ENCODE measurements around the gene ZNF808. TPM values are rescaled to one million over a fixed set of nuclear protein-coding genes. Genes with fewer than 3 reads are reported as not detected.
A peak's percentile ranks its signal among the peaks of the same experiment; 100 is the strongest.
"Not testable (repeated sequence)": the region's sequence is repeated elsewhere in the genome, so short reads cannot be mapped to it uniquely, and the experiment has no call there.

ZNF808 gene
- total RNA-seq, 5 donors from 2014 or later (not counting 1 experiment from before 2014, with no cell fraction given): 26.5 to 46.7 (median 41.3) TPM

DNA sequence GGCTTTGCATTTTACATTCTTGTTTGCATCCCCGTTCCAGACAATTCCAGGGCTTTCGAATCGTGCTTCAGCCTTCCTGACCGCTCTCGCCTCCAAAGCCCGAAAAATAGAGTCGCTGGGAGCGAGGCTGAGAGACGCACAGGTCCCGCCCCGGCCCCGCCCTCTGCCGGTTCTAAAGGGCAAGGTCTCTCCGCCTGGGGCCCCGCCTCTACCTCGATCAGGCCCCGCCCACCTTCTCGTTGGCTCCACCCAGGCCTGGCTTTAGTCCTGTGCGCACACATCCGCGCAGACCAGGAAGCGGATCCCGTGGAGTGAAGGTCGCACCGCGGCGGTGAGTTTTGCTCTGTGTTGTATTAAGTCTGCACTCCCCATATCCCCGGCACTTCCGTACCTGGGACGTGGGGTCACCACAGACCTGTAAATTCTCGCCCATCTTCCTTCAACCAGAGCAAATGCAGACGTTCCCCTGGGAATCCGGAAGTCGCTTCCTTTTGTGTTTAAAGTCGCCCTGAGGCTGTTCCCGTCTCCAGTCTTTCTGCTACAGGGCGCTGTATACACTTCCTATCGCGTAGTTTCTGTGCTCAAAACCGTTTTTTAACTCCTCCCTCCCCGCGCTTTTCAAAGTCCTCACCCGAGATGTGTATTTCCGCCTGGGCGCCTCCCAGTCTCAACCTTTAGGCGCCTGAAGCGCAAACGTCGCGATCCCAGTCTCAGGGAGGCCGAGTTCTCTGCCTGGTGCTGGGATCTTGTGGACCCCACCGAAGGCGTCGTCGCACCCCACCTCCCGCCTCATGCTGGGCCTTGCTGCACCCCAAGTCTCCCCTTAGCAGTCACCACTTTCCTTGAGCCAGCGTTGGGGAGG, 42.8 kb downstream of the ZNF808 start, which contains the start of gene ZNF701:
Gene ZNF701 (plus strand): TSS at position 288 of the 862 bp plus-strand sequence. CDS start 3,861 bp downstream, outside the sequence.
- H3K27me3 Mint-ChIP-seq: no peaks in the 10 kb centered on the region
- Histone ChIP-seq H3K4me3 (ENCODE audit: control insufficient read depth in 1 of 2, extremely low read depth in 1 of 2, low read length in 1 of 2) (peak within 1 kb of the TSS; percentile 65 to 84), H3K4me1 (ENCODE audit: control insufficient read depth in 1 of 2, extremely low read depth in 1 of 2, insufficient read depth in 2 of 2, low read length in 2 of 2) (peaks cover 7 to 16% of the 10 kb centered on the region in 2 experiments), H3K27me3 (replicated peaks in 1 of 2; ENCODE audit: control insufficient read depth in 2 of 2, extremely low read depth in 1 of 2, insufficient read depth in 2 of 2, low read length in 1 of 2) (no peaks in the 10 kb centered on the region), H3K9me3 (no peaks in the 10 kb centered on the region), H3K27ac (ENCODE audit: low read length) (peak within 1 kb of the TSS; percentile 64), H3K36me3 (ENCODE audit: control insufficient read depth in 2 of 2, extremely low read depth in 1 of 2, insufficient read depth in 1 of 2, low read length in 1 of 2) (peaks cover 10 to 23% of the 10 kb centered on the region in 2 donors)
- ATAC-seq (replicated peaks in 1 of 4): peak; percentile 95 to 99 (median 98)
- DNase-seq: peak; percentile 85 to 99 (median 93)
- POLR2A ChIA-PET: no interaction called here
- peak within 1 kb of the TSS; percentile 91 for H3K27ac Mint-ChIP-seq
- H3K9me3 Mint-ChIP-seq: peaks cover 0 to 36% (median 29%) of the 10 kb centered on the region in 3 donors
- H3K4me1 Mint-ChIP-seq: peaks cover 26 to 43% (median 34%) of the 10 kb centered on the region in 3 donors
- CTCF ChIA-PET: no interaction called here
- 1% methylated on average over 49 of the region's 57 CpGs for WGBS (ENCODE audit: insufficient coverage)
- H3K36me3 Mint-ChIP-seq: peaks cover 58% of the 10 kb centered on the region
- H3K4me3 Mint-ChIP-seq: peak within 1 kb of the TSS; percentile 87 to 97 (median 90)

- peaks cover 65% of the 10 kb centered on the region for H3K36me3 Mint-ChIP-seq
- Histone ChIP-seq H3K36me3 (ENCODE audit: control insufficient read depth in 2 of 2, extremely low read depth in 1 of 2, insufficient read depth in 1 of 2, low read length in 1 of 2) (peaks cover 12 to 36% of the 10 kb centered on the region in 2 donors), H3K4me1 (ENCODE audit: control insufficient read depth in 1 of 2, extremely low read depth in 1 of 2, insufficient read depth in 2 of 2, low read length in 2 of 2) (no peaks in the 10 kb centered on the region), H3K9me3 (peaks cover 10% of the 10 kb centered on the region), H3K27me3 (replicated peaks in 1 of 2; ENCODE audit: control insufficient read depth in 2 of 2, extremely low read depth in 1 of 2, insufficient read depth in 2 of 2, low read length in 1 of 2) (no peaks in the 10 kb centered on the region), H3K4me3 (ENCODE audit: control insufficient read depth in 1 of 2, extremely low read depth in 1 of 2, low read length in 1 of 2) (peak overlapping the region in 1 of 2 donors; percentile 10), H3K27ac (ENCODE audit: low read length) (no peak overlapping the region)
- no peak overlapping the region for H3K27ac Mint-ChIP-seq
- peaks cover 7 to 38% (median 33%) of the 10 kb centered on the region in 3 donors for H3K9me3 Mint-ChIP-seq
- 96% methylated on average over 30 of the region's 39 CpGs for WGBS (ENCODE audit: insufficient coverage)
- peaks cover 0 to 3% (median 0%) of the 10 kb centered on the region in 3 donors for H3K4me1 Mint-ChIP-seq
- CTCF ChIA-PET: no interaction called here
- no peak overlapping the region for H3K4me3 Mint-ChIP-seq
- POLR2A ChIA-PET: no interaction called here
- no peaks in the 10 kb centered on the region for H3K27me3 Mint-ChIP-seq
- ATAC-seq (replicated peaks in 1 of 4) (no peak), DNase-seq (no peak)
Measured at GRCh38 chr19:52584736-52585440, 57.4 kb downstream of the ZNF808 start.

DNA sequence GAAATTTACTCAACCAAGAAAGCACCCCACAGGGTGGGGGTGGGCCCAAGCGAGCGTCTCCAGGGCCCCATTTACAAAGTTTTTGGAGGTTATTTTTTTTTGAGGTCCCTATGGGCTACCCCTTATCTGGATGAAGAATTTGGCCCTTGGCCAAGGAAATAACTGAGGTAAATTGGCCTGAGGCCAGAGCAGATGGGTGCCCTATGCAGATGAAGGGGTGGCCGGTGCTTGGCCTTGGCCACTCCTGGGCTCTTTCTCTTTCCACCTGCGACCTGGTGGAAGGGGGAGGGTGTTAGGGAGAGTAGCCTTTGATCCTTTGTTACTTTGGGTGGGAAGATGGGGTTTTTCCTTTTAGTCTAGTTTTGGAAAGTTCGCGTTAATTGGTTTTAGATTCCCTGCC, 58.1 kb downstream of the ZNF808 start:
- ATAC-seq (replicated peaks in 1 of 4) (no peak), DNase-seq (no peak)
- WGBS (ENCODE audit: insufficient coverage): 100% methylated on average over 3 of the region's 6 CpGs
- Mint-ChIP-seq H3K27ac (no peak overlapping the region), H3K4me1 (peaks cover 0 to 3% (median 0%) of the 10 kb centered on the region in 3 donors), H3K36me3 (peaks cover 67% of the 10 kb centered on the region), H3K27me3 (no peaks in the 10 kb centered on the region), H3K4me3 (no peak overlapping the region), H3K9me3 (peaks cover 7 to 38% (median 36%) of the 10 kb centered on the region in 3 donors)
- Histone ChIP-seq H3K27ac (ENCODE audit: low read length) (no peak overlapping the region), H3K27me3 (replicated peaks in 1 of 2; ENCODE audit: control insufficient read depth in 2 of 2, extremely low read depth in 1 of 2, insufficient read depth in 2 of 2, low read length in 1 of 2) (no peaks in the 10 kb centered on the region), H3K4me1 (ENCODE audit: control insufficient read depth in 1 of 2, extremely low read depth in 1 of 2, insufficient read depth in 2 of 2, low read length in 2 of 2) (no peaks in the 10 kb centered on the region), H3K36me3 (ENCODE audit: control insufficient read depth in 2 of 2, extremely low read depth in 1 of 2, insufficient read depth in 1 of 2, low read length in 1 of 2) (peaks cover 11 to 29% of the 10 kb centered on the region in 2 donors), H3K9me3 (peaks cover 10% of the 10 kb centered on the region), H3K4me3 (ENCODE audit: control insufficient read depth in 1 of 2, extremely low read depth in 1 of 2, low read length in 1 of 2) (no peak overlapping the region)
- ChIA-PET CTCF (no interaction called here), POLR2A (no interaction called here)

- WGBS (ENCODE audit: insufficient coverage): no CpG with 5 or more reads among the region's 5 CpGs
- DNase-seq: peak in 2 of 35 experiments; percentile 2 to 17
- Mint-ChIP-seq H3K4me3 (no peak overlapping the region), H3K27ac (no peak overlapping the region), H3K27me3 (no peaks in the 10 kb centered on the region), H3K36me3 (peaks cover 59% of the 10 kb centered on the region), H3K4me1 (peaks cover 0 to 3% (median 0%) of the 10 kb centered on the region in 3 donors), H3K9me3 (peaks cover 3 to 12% (median 12%) of the 10 kb centered on the region in 3 donors)
- ChIA-PET CTCF (no interaction called here), POLR2A (no interaction called here)
- Histone ChIP-seq H3K4me3 (ENCODE audit: control insufficient read depth in 1 of 2, extremely low read depth in 1 of 2, low read length in 1 of 2) (no peak overlapping the region), H3K27me3 (replicated peaks in 1 of 2; ENCODE audit: control insufficient read depth in 2 of 2, extremely low read depth in 1 of 2, insufficient read depth in 2 of 2, low read length in 1 of 2) (no peaks in the 10 kb centered on the region), H3K4me1 (ENCODE audit: control insufficient read depth in 1 of 2, extremely low read depth in 1 of 2, insufficient read depth in 2 of 2, low read length in 2 of 2) (no peaks in the 10 kb centered on the region), H3K27ac (ENCODE audit: low read length) (no peak overlapping the region), H3K36me3 (ENCODE audit: control insufficient read depth in 2 of 2, extremely low read depth in 1 of 2, insufficient read depth in 1 of 2, low read length in 1 of 2) (peaks cover 7 to 12% of the 10 kb centered on the region in 2 donors), H3K9me3 (no peaks in the 10 kb centered on the region)
- ATAC-seq (replicated peaks in 1 of 4): no peak
Measured at GRCh38 chr19:52590728-52591127, 63.3 kb downstream of the ZNF808 start.

DNA sequence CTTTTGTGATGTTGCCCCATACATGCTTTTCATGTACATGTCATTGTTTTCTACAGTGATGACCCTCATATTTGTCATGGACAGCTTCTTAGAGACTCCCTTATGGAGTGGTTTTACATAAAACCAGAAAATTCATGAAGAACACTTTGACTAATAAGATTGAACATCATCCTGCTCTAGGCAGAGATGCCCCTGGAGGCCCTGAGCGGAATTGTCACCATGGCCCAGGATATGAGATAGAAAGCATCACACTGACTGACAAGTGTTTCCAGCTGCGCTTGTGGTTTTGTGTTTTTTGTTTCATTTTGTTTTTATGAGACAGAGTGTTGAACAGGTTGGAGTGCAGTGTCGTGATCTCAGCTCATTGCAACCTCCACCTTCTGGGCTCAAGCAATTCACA, 64.8 kb downstream of the ZNF808 start:
- Histone ChIP-seq H3K27me3 (replicated peaks in 1 of 2; ENCODE audit: control insufficient read depth in 2 of 2, extremely low read depth in 1 of 2, insufficient read depth in 2 of 2, low read length in 1 of 2) (no peaks in the 10 kb centered on the region), H3K4me1 (ENCODE audit: control insufficient read depth in 1 of 2, extremely low read depth in 1 of 2, insufficient read depth in 2 of 2, low read length in 2 of 2) (no peaks in the 10 kb centered on the region), H3K9me3 (peaks cover 4% of the 10 kb centered on the region), H3K36me3 (ENCODE audit: control insufficient read depth in 2 of 2, extremely low read depth in 1 of 2, insufficient read depth in 1 of 2, low read length in 1 of 2) (peaks cover 12% of the 10 kb centered on the region in 2 donors), H3K4me3 (ENCODE audit: control insufficient read depth in 1 of 2, extremely low read depth in 1 of 2, low read length in 1 of 2) (no peak overlapping the region), H3K27ac (ENCODE audit: low read length) (no peak overlapping the region)
- H3K9me3 Mint-ChIP-seq: peaks cover 8 to 26% (median 25%) of the 10 kb centered on the region in 3 donors
- H3K4me1 Mint-ChIP-seq: peaks cover 0 to 2% (median 0%) of the 10 kb centered on the region in 3 donors
- no peaks in the 10 kb centered on the region for H3K27me3 Mint-ChIP-seq
- no peak for ATAC-seq (replicated peaks in 1 of 4)
- no peak overlapping the region for H3K27ac Mint-ChIP-seq
- ChIA-PET CTCF (no interaction called here), POLR2A (no interaction called here)
- H3K4me3 Mint-ChIP-seq: no peak overlapping the region
- peak in 1 of 35 experiments; percentile 3 for DNase-seq
- WGBS (ENCODE audit: insufficient coverage): no CpG with 5 or more reads among the region's 3 CpGs
- H3K36me3 Mint-ChIP-seq: peaks cover 67% of the 10 kb centered on the region

DNA sequence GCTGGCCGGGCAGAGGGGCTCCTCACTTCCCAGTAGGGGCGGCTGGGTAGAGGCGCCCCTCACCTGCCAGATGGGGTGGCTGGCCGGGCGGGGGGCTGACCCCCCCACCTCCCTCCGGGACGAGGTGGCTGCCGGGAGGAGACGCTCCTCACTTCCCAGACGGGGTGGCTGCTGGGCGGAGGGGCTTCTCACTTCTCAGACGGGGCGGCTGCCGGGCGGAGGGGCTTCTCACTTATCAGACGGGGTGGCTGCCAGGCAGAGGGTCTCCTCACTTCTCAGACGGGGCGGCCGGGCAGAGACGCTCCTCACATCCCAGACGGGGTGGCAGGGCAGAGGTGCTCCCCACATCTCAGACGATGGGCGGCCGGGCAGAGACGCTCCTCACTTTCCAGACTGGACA, 66.0 kb downstream of the ZNF808 start:
- H3K27me3 Mint-ChIP-seq; H3K27me3 ChIP-seq (replicated peaks in 1 of 2; ENCODE audit: control insufficient read depth in 2 of 2, extremely low read depth in 1 of 2, insufficient read depth in 2 of 2, low read length in 1 of 2); H3K27ac ChIP-seq (ENCODE audit: low read length); H3K27ac Mint-ChIP-seq; CTCF ChIA-PET; POLR2A ChIA-PET; H3K4me1 ChIP-seq (ENCODE audit: control insufficient read depth in 1 of 2, extremely low read depth in 1 of 2, insufficient read depth in 2 of 2, low read length in 2 of 2); H3K4me3 Mint-ChIP-seq; H3K9me3 ChIP-seq; H3K4me3 ChIP-seq (ENCODE audit: control insufficient read depth in 1 of 2, extremely low read depth in 1 of 2, low read length in 1 of 2); DNase-seq; ATAC-seq (replicated peaks in 1 of 4); H3K4me1 Mint-ChIP-seq: not testable (repeated sequence)
- H3K9me3 Mint-ChIP-seq: peaks cover 8 to 25% (median 24%) of the 10 kb centered on the region in 3 donors
- WGBS (ENCODE audit: insufficient coverage): no CpG with 5 or more reads among the region's 25 CpGs
- H3K36me3 ChIP-seq (ENCODE audit: control insufficient read depth in 2 of 2, extremely low read depth in 1 of 2, insufficient read depth in 1 of 2, low read length in 1 of 2): peaks cover 12% of the 10 kb centered on the region in 2 donors
- H3K36me3 Mint-ChIP-seq: peaks cover 65% of the 10 kb centered on the region
